HPDE6-E6E7 (cell line): ENCODE results near the gene TSHZ2.
"Not testable (repeated sequence)": the region's sequence is repeated elsewhere in the genome, so short reads cannot be mapped to it uniquely, and the experiment has no call there.

ENCODE experiments used
- DNase-seq: peaks from one replicate; pipeline ENCODE4 v3.0.0; 2011; ENCODE audit warnings: missing footprints; ENCODE audit errors: extremely low spot score

TSHZ2 gene

GRCh38 chr20:53454675-53455276 lies 482.6 kb downstream of the TSHZ2 start:
- no peak for DNase-seq

GRCh38 chr20:53463101-53463972 lies 491.2 kb downstream of the TSHZ2 start:
- DNase-seq = no peak

- DNase-seq = no peak
These were observed 494.1 kb downstream of the TSHZ2 start for GRCh38 chr20:53466279-53466678.

GRCh38 chr20:53468587-53468986 lies 496.4 kb downstream of the TSHZ2 start:
- DNase-seq = no peak

- DNase-seq = not testable (repeated sequence)
These were observed 500.7 kb downstream of the TSHZ2 start for GRCh38 chr20:53472859-53473258.

GRCh38 chr20:53480913-53481312 lies 508.8 kb downstream of the TSHZ2 start:
- DNase-seq = no peak

GRCh38 chr20:53487461-53488200 lies 515.5 kb downstream of the TSHZ2 start:
- DNase-seq = no peak

GRCh38 chr20:53488775-53489272 lies 516.7 kb downstream of the TSHZ2 start:
- DNase-seq = no peak

- no peak for DNase-seq
These were observed 517.4 kb downstream of the TSHZ2 start for GRCh38 chr20:53489528-53489927.

GRCh38 chr20:53490620-53491019 lies 518.5 kb downstream of the TSHZ2 start:
- no peak for DNase-seq

GRCh38 chr20:53491462-53491861 lies 519.3 kb downstream of the TSHZ2 start:
- no peak for DNase-seq

GRCh38 chr20:53492212-53492611 lies 520.1 kb downstream of the TSHZ2 start:
- no peak for DNase-seq

- DNase-seq = no peak
These were observed 521.2 kb downstream of the TSHZ2 start for GRCh38 chr20:53493311-53493857.

- no peak for DNase-seq
These were observed 522.6 kb downstream of the TSHZ2 start for GRCh38 chr20:53494753-53495152.

- no peak for DNase-seq
These were observed 523.4 kb downstream of the TSHZ2 start for GRCh38 chr20:53495398-53496092.

GRCh38 chr20:53497246-53497645 lies 525.1 kb downstream of the TSHZ2 start:
- no peak for DNase-seq

GRCh38 chr20:53498341-53498740 lies 526.2 kb downstream of the TSHZ2 start:
- DNase-seq = no peak

GRCh38 chr20:53500651-53501050 lies 528.5 kb downstream of the TSHZ2 start:
- no peak for DNase-seq

GRCh38 chr20:53502820-53503219 lies 530.7 kb downstream of the TSHZ2 start:
- no peak for DNase-seq

- DNase-seq = no peak
These were observed 531.4 kb downstream of the TSHZ2 start for GRCh38 chr20:53503517-53503919.

GRCh38 chr20:53504106-53504505 lies 531.9 kb downstream of the TSHZ2 start:
- DNase-seq = not testable (repeated sequence)
